HG03442 (cell line): Measurements from ENCODE around the gene FREM2.

Source experiments
- ATAC-seq: cut with Tn5 transposase; IDR thresholded peaks from one replicate; pipeline ENCODE4 v1.9.1; 2021; ENCODE audit warnings: mild to moderate bottlenecking, moderate library complexity; ENCODE audit not compliant: unreplicated experiment

The FREM2 gene

GRCh38 chr13:38819596-38819995 lies 132.7 kb downstream of the FREM2 start:
- no peak for ATAC-seq

GRCh38 chr13:38821770-38822551 lies 135.1 kb downstream of the FREM2 start:
- peak; percentile 47 for ATAC-seq

- peak; percentile 59 for ATAC-seq
Observed at GRCh38 chr13:38824342-38824741, 137.5 kb downstream of the FREM2 start.

GRCh38 chr13:38826182-38826813 lies 139.4 kb downstream of the FREM2 start:
- no peak for ATAC-seq

GRCh38 chr13:38830442-38831045 lies 143.7 kb downstream of the FREM2 start:
- ATAC-seq, result no peak

GRCh38 chr13:38844581-38844980 lies 157.7 kb downstream of the FREM2 start:
- no peak for ATAC-seq

- ATAC-seq, result no peak
Observed at GRCh38 chr13:38848360-38848759, 161.5 kb downstream of the FREM2 start.

GRCh38 chr13:38849315-38849714 lies 162.4 kb downstream of the FREM2 start:
- no peak for ATAC-seq

- ATAC-seq, result peak; percentile 85
Observed at GRCh38 chr13:38850868-38851626, 164.2 kb downstream of the FREM2 start.

- ATAC-seq, result no peak
Observed at GRCh38 chr13:38854226-38854625, 167.3 kb downstream of the FREM2 start.

GRCh38 chr13:38856065-38856464 lies 169.2 kb downstream of the FREM2 start:
- no peak for ATAC-seq

- ATAC-seq, result peak; percentile 51
Observed at GRCh38 chr13:38862443-38862842, 175.6 kb downstream of the FREM2 start.

GRCh38 chr13:38863536-38863935 lies 176.7 kb downstream of the FREM2 start:
- no peak for ATAC-seq

- ATAC-seq, result no peak
Observed at GRCh38 chr13:38866649-38867048, 179.8 kb downstream of the FREM2 start.

GRCh38 chr13:38868399-38868798 lies 181.5 kb downstream of the FREM2 start:
- no peak for ATAC-seq

- ATAC-seq, result no peak
Observed at GRCh38 chr13:38868870-38869269, 182.0 kb downstream of the FREM2 start.

GRCh38 chr13:38871275-38871674 lies 184.4 kb downstream of the FREM2 start:
- no peak for ATAC-seq

GRCh38 chr13:38872693-38873092 lies 185.8 kb downstream of the FREM2 start:
- peak; percentile 75 for ATAC-seq

GRCh38 chr13:38875186-38875875 lies 188.5 kb downstream of the FREM2 start:
- no peak for ATAC-seq

GRCh38 chr13:38879278-38879677 lies 192.4 kb downstream of the FREM2 start:
- ATAC-seq, result no peak

- no peak for ATAC-seq
Observed at GRCh38 chr13:38879786-38880185, 192.9 kb downstream of the FREM2 start.
